Measurements from ENCODE around the gene C21orf91.

GRCh38 chr21:17821121-17821520, 2.0 kb upstream of the C21orf91 start:
- no peak for TF ChIP-seq EZH2 (IDR thresholded peaks at IDR 0.05; ENCODE audit: insufficient read depth, poor library complexity, severe bottlenecking)
- TF ChIP-seq EZH2phosphoT487 (IDR thresholded peaks at IDR 0.05; ENCODE audit: insufficient read depth, low read depth), result no peak

All from GM23248 (cell line).